ENCODE results near the gene COBLL1.

DNA sequence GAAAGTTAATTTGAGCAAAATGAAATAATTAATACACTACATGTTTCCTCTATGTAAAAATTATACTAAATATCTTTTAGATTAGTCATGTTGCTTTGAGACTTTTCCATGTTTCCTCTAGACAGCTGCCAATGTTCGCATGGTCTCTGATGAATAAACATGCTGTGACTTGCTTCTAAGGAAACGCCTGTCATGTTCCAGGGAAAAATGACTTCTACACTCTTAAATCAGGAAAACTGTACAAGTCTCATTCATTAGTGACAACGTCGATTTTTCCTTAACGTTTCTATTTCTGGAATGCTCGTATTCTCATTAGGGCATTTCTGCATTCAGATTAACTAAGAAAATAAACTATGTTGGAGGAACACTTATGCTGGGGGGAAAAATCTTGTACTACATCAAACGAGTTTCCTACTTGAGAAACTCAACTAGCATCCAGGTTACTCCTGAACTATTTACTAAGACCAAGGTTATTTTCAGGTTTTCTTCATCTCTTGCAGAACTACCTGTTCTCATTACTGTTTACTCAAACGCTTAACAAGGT lies 1.6 kb downstream of the COBLL1 start:
- TF ChIP-seq, protein P1, sequence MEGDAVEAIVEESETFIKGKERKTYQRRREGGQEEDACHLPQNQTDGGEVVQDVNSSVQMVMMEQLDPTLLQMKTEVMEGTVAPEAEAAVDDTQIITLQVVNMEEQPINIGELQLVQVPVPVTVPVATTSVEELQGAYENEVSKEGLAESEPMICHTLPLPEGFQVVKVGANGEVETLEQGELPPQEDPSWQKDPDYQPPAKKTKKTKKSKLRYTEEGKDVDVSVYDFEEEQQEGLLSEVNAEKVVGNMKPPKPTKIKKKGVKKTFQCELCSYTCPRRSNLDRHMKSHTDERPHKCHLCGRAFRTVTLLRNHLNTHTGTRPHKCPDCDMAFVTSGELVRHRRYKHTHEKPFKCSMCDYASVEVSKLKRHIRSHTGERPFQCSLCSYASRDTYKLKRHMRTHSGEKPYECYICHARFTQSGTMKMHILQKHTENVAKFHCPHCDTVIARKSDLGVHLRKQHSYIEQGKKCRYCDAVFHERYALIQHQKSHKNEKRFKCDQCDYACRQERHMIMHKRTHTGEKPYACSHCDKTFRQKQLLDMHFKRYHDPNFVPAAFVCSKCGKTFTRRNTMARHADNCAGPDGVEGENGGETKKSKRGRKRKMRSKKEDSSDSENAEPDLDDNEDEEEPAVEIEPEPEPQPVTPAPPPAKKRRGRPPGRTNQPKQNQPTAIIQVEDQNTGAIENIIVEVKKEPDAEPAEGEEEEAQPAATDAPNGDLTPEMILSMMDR (IDR thresholded peaks at IDR 0.05), result no peak
- no peak for TF ChIP-seq POLR2A (IDR thresholded peaks at IDR 0.05)
